RWPE1 (cell line): ENCODE data around the gene PMS1.

ENCODE experiments used
- CTCF ChIA-PET: fragments of 350-600 bp; sonication (Branson Sonifier 250); formaldehyde crosslinking; extraction: SDS; loops from one replicate; lab custom pipeline; 2021; lab: Yijun Ruan, JAX
- POLR2A ChIA-PET: fragments of 400-600 bp; formaldehyde crosslinking; extraction: SDS; loops from one replicate; lab custom pipeline; 2020; ENCODE audit warnings: antibody characterized with exemption; ENCODE audit not compliant: low non-redundant PET; lab: Yijun Ruan, JAX
- DNase-seq: peaks from one replicate; pipeline ENCODE4 v3.0.0; 2012; ENCODE audit warnings: low spot score
- H3K27ac ChIP-seq: fragments of 450-650 bp; 2 replicates; pipeline ENCODE4 v1.5.1; 2017
- TF ChIP-seq, protein P1 (sequence below): fragments of 450-650 bp; conservative IDR thresholded peaks from 2 replicates; pipeline ENCODE4 v1.5.1; 2017; ENCODE audit warnings: low read depth, mild to moderate bottlenecking

PMS1 gene

DNA sequence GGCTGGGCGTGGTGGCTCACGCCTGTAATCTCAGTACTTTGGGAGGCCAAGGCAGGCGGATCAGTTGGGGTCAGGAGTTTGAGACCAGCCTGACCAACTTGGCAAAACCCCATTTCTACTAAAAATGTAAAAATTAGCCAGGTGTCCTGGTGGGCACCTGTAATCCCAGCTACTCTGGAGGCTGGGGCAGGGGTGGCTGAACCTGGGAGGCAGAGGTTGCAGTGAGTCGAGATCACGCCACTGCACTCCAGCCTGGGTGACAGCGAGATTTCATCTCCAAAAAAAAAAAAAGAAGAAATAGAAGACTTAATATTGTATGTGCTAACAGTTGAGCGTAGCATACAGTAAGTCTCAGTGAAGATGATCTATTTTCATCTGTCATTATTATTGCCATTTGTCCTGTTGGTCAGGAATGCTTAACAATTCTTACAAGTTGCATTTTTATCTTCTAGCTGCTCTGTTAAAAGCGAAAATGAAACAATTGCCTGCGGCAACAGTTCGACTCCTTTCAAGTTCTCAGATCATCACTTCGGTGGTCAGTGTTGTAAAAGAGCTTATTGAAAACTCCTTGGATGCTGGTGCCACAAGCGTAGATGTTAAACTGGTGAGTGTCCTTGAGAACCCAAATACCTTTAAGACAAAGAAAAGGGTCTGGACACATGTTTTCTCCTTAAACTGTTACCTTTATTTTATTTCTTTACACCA, 7.2 kb downstream of the PMS1 start:
- no peak overlapping the region for H3K27ac ChIP-seq
- TF ChIP-seq, protein P1, sequence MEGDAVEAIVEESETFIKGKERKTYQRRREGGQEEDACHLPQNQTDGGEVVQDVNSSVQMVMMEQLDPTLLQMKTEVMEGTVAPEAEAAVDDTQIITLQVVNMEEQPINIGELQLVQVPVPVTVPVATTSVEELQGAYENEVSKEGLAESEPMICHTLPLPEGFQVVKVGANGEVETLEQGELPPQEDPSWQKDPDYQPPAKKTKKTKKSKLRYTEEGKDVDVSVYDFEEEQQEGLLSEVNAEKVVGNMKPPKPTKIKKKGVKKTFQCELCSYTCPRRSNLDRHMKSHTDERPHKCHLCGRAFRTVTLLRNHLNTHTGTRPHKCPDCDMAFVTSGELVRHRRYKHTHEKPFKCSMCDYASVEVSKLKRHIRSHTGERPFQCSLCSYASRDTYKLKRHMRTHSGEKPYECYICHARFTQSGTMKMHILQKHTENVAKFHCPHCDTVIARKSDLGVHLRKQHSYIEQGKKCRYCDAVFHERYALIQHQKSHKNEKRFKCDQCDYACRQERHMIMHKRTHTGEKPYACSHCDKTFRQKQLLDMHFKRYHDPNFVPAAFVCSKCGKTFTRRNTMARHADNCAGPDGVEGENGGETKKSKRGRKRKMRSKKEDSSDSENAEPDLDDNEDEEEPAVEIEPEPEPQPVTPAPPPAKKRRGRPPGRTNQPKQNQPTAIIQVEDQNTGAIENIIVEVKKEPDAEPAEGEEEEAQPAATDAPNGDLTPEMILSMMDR = no peak
- ChIA-PET CTCF (no interaction called here), POLR2A (interaction anchor here (0.7 kb wide), 1 partner anchor 211 kb away, joined by 3 read pairs; the partner anchor contains the start of gene SLC40A1)
- no peak for DNase-seq

GRCh38 chr2:189794310-189794709, 10.1 kb downstream of the PMS1 start:
- DNase-seq = no peak
- POLR2A ChIA-PET = no interaction called here
- CTCF ChIA-PET = no interaction called here
- H3K27ac ChIP-seq = no peak overlapping the region
- TF ChIP-seq, protein P1 = no peak

DNA sequence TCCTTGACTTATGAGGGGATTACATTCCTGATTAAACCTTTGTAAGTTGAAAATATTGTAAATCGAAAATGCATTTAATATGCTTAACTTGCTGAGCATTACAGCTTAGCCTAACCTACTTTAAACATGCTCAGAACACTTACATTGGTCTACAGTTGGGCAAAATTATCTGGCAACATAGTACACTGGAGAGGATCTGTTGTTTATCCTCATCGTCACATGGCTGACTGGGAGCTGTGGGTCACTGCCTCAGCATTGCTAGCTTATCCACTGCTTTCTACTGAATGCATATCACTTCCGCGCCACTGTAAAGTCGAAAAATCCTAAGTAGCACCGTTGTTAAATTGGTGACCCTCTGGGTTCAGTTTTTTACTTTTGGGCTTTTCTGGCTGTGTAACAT, 13.7 kb downstream of the PMS1 start:
- CTCF ChIA-PET = no interaction called here
- POLR2A ChIA-PET = no interaction called here
- H3K27ac ChIP-seq = no peak overlapping the region
- no peak for DNase-seq
- TF ChIP-seq, protein P1 = no peak

GRCh38 chr2:189798312-189799029, 14.2 kb downstream of the PMS1 start:
- TF ChIP-seq, protein P1 = peak; percentile 48
- CTCF ChIA-PET = interaction anchor here (0.7 kb wide), 1 partner anchor 578 kb away, joined by 3 read pairs; no protein-coding TSS in a partner anchor
- POLR2A ChIA-PET = no interaction called here
- no peak overlapping the region for H3K27ac ChIP-seq
- peak; percentile 39 for DNase-seq

DNA sequence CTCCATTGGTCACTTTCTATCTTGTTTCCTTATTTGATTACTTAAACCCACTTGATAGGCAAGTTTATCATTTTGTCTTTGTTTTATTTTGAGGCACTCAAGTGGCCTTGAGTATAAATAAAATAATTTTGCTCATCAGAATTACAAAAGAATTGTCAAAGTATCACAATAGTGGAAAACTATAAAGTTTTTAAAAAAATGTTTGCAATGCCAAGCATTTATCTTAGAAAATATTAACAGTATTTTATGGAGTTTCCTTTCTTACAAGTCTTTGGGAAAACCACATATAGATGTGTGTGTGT, 14.7 kb downstream of the PMS1 start:
- H3K27ac ChIP-seq = no peak overlapping the region
- ChIA-PET POLR2A (no interaction called here), CTCF (interaction anchor here (0.7 kb wide), 1 partner anchor 577 kb away, joined by 3 read pairs; no protein-coding TSS in a partner anchor)
- no peak for DNase-seq
- TF ChIP-seq, protein P1 = no peak; the same call in none of the 2 replicates

GRCh38 chr2:189799531-189799930, 15.3 kb downstream of the PMS1 start:
- TF ChIP-seq, protein P1 = no peak
- peak; percentile 20 for DNase-seq
- H3K27ac ChIP-seq = no peak overlapping the region
- ChIA-PET POLR2A (no interaction called here), CTCF (interaction anchor here (0.6 kb wide), 1 partner anchor 277 kb away, joined by 5 read pairs; no protein-coding TSS in a partner anchor)
